Mucosa of stomach (tissue), 1 donor: ENCODE results near the gene FAM124A.

Source experiments
- H3K27me3 ChIP-seq: one replicate; pipeline ENCODE4 v1.7.0; 2013; ENCODE audit warnings: mild to moderate bottlenecking, low read length; ENCODE audit not compliant: control insufficient read depth, insufficient read depth
- H3K36me3 ChIP-seq: one replicate; pipeline ENCODE4 v1.7.0; 2013; ENCODE audit warnings: low read length; ENCODE audit not compliant: control insufficient read depth, insufficient read depth
- H3K4me1 ChIP-seq: one replicate; pipeline ENCODE4 v1.7.0; 2013; ENCODE audit warnings: mild to moderate bottlenecking, low read length; ENCODE audit not compliant: control insufficient read depth, insufficient read depth
- H3K4me3 ChIP-seq: one replicate; pipeline ENCODE4 v1.7.0; 2013; ENCODE audit warnings: low read length
- H3K9ac ChIP-seq: one replicate; pipeline ENCODE4 v1.7.0; 2013; ENCODE audit warnings: mild to moderate bottlenecking, low read length, moderate library complexity
- H3K9me3 ChIP-seq: one replicate; pipeline ENCODE4 v1.7.0; 2013; ENCODE audit warnings: mild to moderate bottlenecking, low read length, moderate library complexity; ENCODE audit not compliant: control insufficient read depth
- donor health status: Pancreatic carcinoma.

Gene FAM124A

DNA sequence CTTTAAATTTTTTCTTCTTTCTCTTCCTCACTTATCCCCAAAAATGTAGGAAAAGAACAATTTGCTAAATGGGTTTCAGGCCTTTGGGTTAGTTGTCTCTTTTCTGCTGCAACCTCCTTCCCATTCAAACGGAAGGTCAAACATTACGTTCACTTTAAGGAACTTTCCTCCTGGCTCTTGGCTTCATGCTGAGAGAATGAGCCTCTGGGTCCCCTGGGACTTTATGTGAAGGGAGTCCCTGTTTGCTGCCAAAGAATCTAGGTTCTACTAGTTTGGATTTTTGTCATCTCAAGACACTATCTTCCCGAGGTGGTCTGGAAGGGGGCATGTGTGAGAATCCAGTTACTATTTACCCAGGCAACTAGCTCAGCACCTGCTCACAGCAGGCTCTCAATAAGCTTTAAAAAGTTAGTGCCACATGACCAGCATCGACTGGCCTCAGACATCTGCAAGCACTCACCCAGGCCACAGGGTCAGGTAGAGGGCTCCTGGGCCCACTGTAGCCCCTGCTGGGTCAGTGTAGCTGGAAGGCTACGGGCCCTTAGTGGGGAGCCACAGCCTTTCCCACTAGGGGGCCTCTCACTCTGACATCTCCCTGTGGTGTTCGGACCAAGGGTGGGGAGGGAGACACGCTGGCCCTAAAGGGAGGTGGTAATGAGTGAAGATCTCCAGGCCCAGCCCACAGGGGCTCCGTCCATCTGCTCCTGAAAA, 40.5 kb downstream of the FAM124A start:
- Histone ChIP-seq H3K4me1 (no peaks in the 10 kb centered on the region), H3K4me3 (no peak overlapping the region), H3K27me3 (no peaks in the 10 kb centered on the region), H3K9ac (no peak overlapping the region), H3K36me3 (no peaks in the 10 kb centered on the region), H3K9me3 (no peaks in the 10 kb centered on the region)

- no peaks in the 10 kb centered on the region for H3K4me1 ChIP-seq
- H3K9me3 ChIP-seq = no peaks in the 10 kb centered on the region
- H3K4me3 ChIP-seq = no peak overlapping the region
- H3K36me3 ChIP-seq = no peaks in the 10 kb centered on the region
- H3K9ac ChIP-seq = no peak overlapping the region
- H3K27me3 ChIP-seq = no peaks in the 10 kb centered on the region
Observed at GRCh38 chr13:51266642-51267041, 44.4 kb downstream of the FAM124A start.

DNA sequence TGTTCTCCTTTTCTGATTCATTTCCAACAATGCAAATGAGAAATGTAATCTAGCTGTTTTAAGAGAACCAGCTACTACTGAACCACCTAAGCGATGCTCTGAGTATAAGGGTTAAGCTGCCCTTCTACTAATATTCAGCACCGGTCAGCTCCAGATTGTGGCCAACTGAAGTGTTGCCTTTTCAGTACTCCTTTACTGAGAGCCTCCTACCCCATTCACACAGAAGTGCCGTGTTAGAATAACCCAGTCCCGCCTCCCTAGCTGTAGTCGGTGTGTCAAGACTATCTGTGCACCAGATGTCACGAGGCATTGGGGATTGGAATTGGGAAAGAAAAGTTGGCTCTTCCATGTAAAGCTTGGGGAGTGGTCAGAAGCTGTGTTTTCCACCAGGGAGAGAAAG, 45.4 kb downstream of the FAM124A start:
- H3K9ac ChIP-seq = no peak overlapping the region
- H3K9me3 ChIP-seq = no peaks in the 10 kb centered on the region
- no peaks in the 10 kb centered on the region for H3K36me3 ChIP-seq
- no peaks in the 10 kb centered on the region for H3K4me1 ChIP-seq
- H3K4me3 ChIP-seq = no peak overlapping the region
- no peaks in the 10 kb centered on the region for H3K27me3 ChIP-seq

DNA sequence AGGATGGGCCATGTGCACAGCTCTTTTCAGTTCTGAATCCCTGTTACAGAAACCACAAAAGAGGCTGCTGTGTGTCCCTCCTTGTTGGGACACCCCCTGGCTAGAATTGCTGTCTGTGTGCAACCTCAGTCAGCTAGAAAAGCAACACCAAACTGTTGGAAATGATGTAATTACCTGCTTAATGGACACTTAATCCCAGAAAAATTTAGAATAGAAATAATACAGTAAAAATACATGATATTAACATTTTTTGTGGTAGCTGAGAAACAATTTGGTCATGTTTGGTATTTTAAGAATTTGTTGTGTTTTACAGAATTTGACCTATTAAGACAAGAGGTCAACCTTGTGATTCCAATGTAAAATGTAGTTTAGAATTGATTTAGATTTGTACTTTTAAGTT, 46.8 kb downstream of the FAM124A start:
- no peak overlapping the region for H3K4me3 ChIP-seq

GRCh38 chr13:51270623-51271415, 48.6 kb downstream of the FAM124A start:
- Histone ChIP-seq H3K9ac (no peak overlapping the region), H3K36me3 (no peaks in the 10 kb centered on the region), H3K4me1 (no peaks in the 10 kb centered on the region), H3K9me3 (no peaks in the 10 kb centered on the region), H3K27me3 (no peaks in the 10 kb centered on the region), H3K4me3 (no peak overlapping the region)

More for the DNA sequence above, 46.8 kb downstream of the FAM124A start:
- H3K9ac ChIP-seq = no peak overlapping the region
- no peaks in the 10 kb centered on the region for H3K27me3 ChIP-seq
- no peaks in the 10 kb centered on the region for H3K9me3 ChIP-seq
- H3K36me3 ChIP-seq = no peaks in the 10 kb centered on the region
- no peaks in the 10 kb centered on the region for H3K4me1 ChIP-seq

GRCh38 chr13:51271528-51272085, 49.4 kb downstream of the FAM124A start:
- Histone ChIP-seq H3K9me3 (no peaks in the 10 kb centered on the region), H3K4me1 (no peaks in the 10 kb centered on the region), H3K27me3 (no peaks in the 10 kb centered on the region), H3K36me3 (no peaks in the 10 kb centered on the region), H3K4me3 (no peak overlapping the region), H3K9ac (no peak overlapping the region)

DNA sequence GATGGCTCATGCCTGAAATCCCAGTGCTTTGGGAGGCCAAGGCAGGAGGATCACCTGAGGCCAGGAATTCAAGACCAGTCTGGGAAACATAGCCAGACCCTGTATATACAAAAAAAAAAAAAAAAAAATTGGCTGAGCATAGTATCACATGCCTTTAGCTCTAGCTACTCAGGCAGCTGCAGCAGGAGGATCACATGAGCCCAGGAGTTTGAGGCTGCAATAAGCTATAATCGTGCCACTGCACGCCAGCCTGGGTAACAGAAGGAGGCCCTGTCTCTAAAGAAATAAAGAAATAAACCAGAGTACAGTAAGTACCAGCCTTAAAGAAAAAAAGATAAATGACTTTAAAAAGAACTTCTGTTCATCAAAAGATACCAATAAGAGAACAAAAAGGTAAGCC, 52.9 kb downstream of the FAM124A start:
- no peak overlapping the region for H3K4me3 ChIP-seq
- H3K36me3 ChIP-seq = no peaks in the 10 kb centered on the region
- H3K9ac ChIP-seq = no peak overlapping the region
- no peaks in the 10 kb centered on the region for H3K9me3 ChIP-seq
- no peaks in the 10 kb centered on the region for H3K4me1 ChIP-seq
- no peaks in the 10 kb centered on the region for H3K27me3 ChIP-seq

DNA sequence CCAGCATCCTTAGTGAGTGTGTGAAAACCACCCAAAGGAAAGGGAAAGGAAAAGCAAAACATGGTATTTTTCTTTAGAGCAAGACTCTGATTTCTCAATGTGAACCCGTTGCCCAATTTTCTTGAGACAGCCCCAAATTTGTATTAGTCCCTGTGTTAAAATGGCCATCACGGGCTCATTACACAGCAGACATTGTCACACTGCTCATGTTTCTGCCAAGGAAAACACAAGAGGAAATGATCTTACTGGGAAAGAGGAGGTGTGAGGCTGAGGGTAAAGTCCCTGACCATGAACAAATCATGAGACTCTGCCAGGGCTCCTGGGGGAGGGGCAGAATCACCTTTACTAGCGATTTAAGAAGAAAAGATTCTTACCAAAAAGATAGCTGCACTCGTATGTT, 54.4 kb downstream of the FAM124A start:
- Histone ChIP-seq H3K36me3 (no peaks in the 10 kb centered on the region), H3K4me3 (no peak overlapping the region), H3K9ac (no peak overlapping the region), H3K4me1 (no peaks in the 10 kb centered on the region), H3K27me3 (no peaks in the 10 kb centered on the region), H3K9me3 (no peaks in the 10 kb centered on the region)

- Histone ChIP-seq H3K9ac (no peak overlapping the region), H3K27me3 (no peaks in the 10 kb centered on the region), H3K9me3 (no peaks in the 10 kb centered on the region), H3K4me1 (no peaks in the 10 kb centered on the region), H3K4me3 (no peak overlapping the region), H3K36me3 (no peaks in the 10 kb centered on the region)
Observed at GRCh38 chr13:51277928-51278327, 55.7 kb downstream of the FAM124A start.

GRCh38 chr13:51278426-51279130, 56.4 kb downstream of the FAM124A start:
- Histone ChIP-seq H3K9ac (no peak overlapping the region), H3K4me1 (no peaks in the 10 kb centered on the region), H3K36me3 (no peaks in the 10 kb centered on the region), H3K27me3 (no peaks in the 10 kb centered on the region), H3K4me3 (no peak overlapping the region), H3K9me3 (no peaks in the 10 kb centered on the region)

- H3K9me3 ChIP-seq = no peaks in the 10 kb centered on the region
- H3K9ac ChIP-seq = no peak overlapping the region
- no peak overlapping the region for H3K4me3 ChIP-seq
- H3K36me3 ChIP-seq = no peaks in the 10 kb centered on the region
- no peaks in the 10 kb centered on the region for H3K4me1 ChIP-seq
- H3K27me3 ChIP-seq = no peaks in the 10 kb centered on the region
Observed at GRCh38 chr13:51280379-51280940, 58.3 kb downstream of the FAM124A start.
